ENCODE data around the gene LLGL2. TPM values are rescaled to one million over a fixed set of nuclear protein-coding genes. Genes with fewer than 3 reads are reported as not detected.

Gene LLGL2
- polyA plus RNA-seq, 3 donors: 45.9 to 103 (median 60.8) TPM

DNA sequence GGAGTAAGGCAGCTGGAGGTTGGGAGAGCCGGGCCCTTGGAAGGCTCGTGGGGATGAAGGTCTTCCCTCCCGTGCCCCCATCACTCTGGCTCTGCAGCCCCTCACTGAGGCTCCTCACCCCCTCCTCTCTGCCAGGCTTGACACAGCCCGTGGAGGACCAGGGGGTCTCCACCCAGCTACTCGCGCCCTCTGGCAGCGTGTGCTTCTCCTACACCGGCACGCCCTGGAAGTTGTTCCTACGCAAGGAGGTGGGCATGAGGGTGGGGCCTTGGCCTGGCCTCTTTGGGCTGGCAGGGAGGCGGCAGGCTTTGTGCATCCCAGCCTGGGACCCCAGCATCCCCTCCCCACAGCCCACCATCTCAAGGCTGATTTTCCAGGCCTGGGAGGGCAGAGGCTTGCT is 92.2 kb downstream of the LLGL2 start:
- no peak for DNase-seq (ENCODE audit: extremely low read depth in 1 of 11, low read depth in 9 of 11, low spot score in 4 of 11)

DNA sequence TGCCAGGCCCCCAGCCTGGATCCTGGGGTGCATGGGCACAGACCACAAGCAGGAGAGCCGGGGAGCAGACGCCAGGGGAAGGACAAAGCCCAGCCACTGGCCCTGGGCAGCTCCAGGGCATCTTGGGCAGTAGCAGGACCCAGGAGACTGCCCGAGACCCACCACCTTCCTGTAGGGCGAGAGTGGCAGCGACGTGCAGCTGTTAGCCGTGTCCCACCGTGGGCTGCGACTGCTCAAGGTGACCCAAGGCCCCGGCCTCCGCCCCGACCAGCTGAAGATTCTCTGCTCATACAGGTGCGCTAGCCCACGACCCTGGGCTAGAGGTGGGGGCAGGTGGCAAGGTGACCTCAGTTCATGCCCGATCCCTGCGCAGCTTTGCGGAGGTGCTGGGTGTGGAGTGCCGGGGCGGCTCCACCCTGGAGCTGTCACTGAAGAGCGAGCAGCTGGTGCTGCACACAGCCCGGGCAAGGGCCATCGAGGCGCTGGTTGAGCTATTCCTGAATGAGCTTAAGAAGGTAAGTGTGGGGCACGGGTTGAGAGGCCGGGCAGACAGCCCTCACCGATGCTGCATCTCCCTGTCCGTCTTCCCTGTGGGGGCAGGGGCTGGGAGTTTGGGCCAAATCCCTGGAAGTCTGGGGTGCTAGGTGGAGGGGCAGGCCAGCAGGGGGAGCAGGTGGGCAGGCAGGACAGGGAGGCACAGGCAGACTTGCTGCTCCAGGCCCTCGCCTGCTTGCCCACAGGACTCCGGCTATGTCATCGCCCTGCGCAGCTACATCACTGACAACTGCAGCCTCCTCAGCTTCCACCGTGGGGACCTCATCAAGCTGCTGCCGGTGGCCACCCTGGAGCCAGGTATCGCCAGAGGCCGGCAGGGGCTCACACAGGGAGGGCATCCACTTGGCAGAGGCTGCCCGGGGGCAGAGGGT is 94.3 kb downstream of the LLGL2 start:
- no peak for DNase-seq (ENCODE audit: extremely low read depth in 1 of 11, low read depth in 9 of 11, low spot score in 4 of 11)

DNA sequence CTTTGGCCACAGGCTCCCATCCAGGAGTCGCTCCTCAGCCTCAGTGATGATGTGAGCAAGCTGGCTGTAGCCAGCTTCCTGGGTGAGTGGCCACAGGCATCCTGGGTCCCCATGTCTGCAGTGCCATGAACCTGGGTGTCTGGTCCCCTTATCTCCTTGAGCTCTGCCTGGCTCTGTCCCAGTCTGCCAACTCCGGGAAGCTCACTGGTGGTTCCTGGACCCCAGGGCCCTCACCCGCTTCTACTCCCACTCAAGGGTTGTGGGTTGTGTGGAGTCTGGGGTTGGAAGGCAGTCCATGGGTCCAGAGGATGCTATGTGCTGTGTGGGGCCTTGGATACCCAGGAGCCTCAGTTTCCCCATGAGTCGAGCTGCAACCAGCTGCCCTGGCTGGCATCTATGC is 96.0 kb downstream of the LLGL2 start:
- no peak for DNase-seq (ENCODE audit: extremely low read depth in 1 of 11, low read depth in 9 of 11, low spot score in 4 of 11)

DNA sequence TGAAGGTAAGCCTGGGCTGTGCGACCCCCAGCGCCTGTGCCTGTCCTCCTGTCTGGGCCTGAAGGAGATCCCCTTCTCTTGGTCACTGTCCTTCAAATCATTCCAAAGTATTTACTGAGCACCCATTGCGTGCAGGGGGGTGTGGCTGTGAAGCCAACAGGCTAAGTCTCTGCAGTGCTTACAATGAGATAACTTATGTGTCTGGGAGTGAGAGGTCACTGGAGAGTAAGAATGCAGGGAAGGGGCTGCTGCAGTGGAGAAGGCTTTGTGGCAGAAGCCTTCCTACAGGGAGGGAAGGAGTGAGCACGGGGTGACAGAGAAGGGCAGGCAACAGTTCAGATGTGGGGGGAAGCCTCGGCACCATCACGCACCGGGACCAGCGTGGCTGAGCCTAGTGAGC is 96.6 kb downstream of the LLGL2 start:
- no peak for DNase-seq (ENCODE audit: extremely low read depth in 1 of 11, low read depth in 9 of 11, low spot score in 4 of 11)

DNA sequence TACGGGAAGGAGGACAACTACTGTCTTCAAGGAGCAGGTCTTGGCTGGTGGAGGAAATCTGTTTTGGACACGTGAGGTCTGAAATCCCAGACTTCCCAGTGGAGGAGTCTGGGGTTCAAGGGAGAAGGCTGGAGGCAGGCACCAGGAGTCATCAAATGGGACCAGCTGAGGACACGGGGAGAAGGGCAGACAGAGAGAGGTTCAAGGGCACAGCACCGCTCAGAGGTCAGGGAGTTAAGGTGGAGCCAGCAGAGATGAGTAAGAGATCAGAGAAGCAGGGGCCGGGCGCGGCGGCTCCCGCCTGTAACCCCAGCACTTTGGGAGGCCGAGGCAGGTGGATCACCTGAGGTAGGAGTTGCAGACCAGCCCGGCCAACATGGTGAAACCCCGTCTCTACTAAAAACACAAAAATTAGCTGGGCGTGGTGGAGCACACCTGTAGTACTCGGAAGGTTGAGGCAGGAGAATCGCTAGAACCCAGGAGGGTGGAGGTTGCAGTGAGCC is 97.3 kb downstream of the LLGL2 start:
- no peak for DNase-seq (ENCODE audit: extremely low read depth in 1 of 11, low read depth in 9 of 11, low spot score in 4 of 11)

DNA sequence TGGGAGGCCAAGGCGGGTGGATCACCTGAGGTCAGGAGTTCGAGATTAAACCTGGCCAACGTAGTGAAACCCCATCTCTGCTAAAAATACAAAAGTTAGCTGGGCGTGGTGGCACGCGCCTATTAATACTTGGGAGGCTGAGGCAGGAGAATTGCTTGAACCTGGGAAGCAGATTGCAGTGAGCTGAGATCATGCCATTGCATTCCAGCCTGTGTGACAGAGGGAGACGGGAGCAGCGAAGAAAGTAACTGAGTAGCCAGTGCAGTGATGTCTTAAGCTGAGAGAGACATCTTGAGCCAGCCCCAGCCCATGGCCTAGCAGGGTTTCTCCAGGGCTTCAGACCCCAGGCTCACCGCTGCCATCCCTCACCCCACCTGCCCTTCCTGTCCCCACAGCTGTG is 97.9 kb downstream of the LLGL2 start:
- no peak for DNase-seq (ENCODE audit: extremely low read depth in 1 of 11, low read depth in 9 of 11, low spot score in 4 of 11)

DNA sequence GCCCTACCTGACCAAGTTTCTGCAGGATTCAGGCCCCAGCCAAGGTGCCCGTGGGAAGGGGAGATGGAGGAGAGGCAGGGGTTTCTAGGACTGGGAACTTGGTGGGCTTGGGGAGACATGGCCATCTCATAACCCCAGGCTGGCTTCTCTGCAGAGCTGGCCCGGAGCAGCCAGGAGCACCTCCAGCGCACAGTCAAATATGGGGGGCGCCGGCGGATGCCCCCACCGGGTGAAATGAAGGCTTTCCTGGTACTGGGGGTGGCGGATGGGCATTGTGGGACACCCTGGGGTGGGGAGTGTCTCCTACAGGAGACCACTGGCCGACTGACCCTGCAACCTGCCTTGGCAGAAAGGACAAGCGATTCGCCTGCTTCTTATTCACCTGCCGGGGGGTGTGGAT is 98.5 kb downstream of the LLGL2 start:
- DNase-seq (ENCODE audit: extremely low read depth in 1 of 11, low read depth in 9 of 11, low spot score in 4 of 11): no peak

Other genes with a start within 250 kb of the LLGL2 start
- 1 to 10 TPM; 7.1 to 8.7 (median 8.7) TPM for gene SLC25A19, start 236.3 kb upstream of the LLGL2 start, polyA plus RNA-seq (ENCODE audit: insufficient read length in 3 of 3)
- gene GRB2, start 120.0 kb upstream of the LLGL2 start, polyA plus RNA-seq (ENCODE audit: insufficient read length in 3 of 3): 100 to 1,000 TPM in 2 of 3 donors, 10 to 100 TPM in 1; 94.8 to 103 (median 102) TPM
- gene TMEM94, start 69.1 kb upstream of the LLGL2 start, polyA plus RNA-seq (ENCODE audit: insufficient read length in 3 of 3): 100 to 1,000 TPM in 1 of 3 donors, 10 to 100 TPM in 2; 91.6 to 101 (median 96.7) TPM
- 10 to 100 TPM; 24.1 to 32.7 (median 28.3) TPM for gene CASKIN2, start 10.2 kb upstream of the LLGL2 start, polyA plus RNA-seq (ENCODE audit: insufficient read length in 3 of 3)
- 10 to 100 TPM; 46.8 to 55.0 (median 47.2) TPM for gene TSEN54, start 9.2 kb upstream of the LLGL2 start, polyA plus RNA-seq (ENCODE audit: insufficient read length in 3 of 3)
- 100 to 1,000 TPM; 123 to 286 (median 163) TPM for gene MYO15B, start 62.1 kb downstream of the LLGL2 start, polyA plus RNA-seq (ENCODE audit: insufficient read length in 3 of 3)
- 10 to 100 TPM in 1 of 3 donors, 1 to 10 TPM in 2; 5.6 to 13.3 (median 5.7) TPM for gene SMIM5, start 107.7 kb downstream of the LLGL2 start, polyA plus RNA-seq (ENCODE audit: insufficient read length in 3 of 3)
- 10 to 100 TPM; 34.6 to 52.3 (median 44.1) TPM for gene RECQL5, start 141.5 kb downstream of the LLGL2 start, polyA plus RNA-seq (ENCODE audit: insufficient read length in 3 of 3)
- 10 to 100 TPM; 87.6 to 96.1 (median 94.4) TPM for gene SAP30BP, start 141.6 kb downstream of the LLGL2 start, polyA plus RNA-seq (ENCODE audit: insufficient read length in 3 of 3)
- gene ITGB4, start 195.8 kb downstream of the LLGL2 start, polyA plus RNA-seq (ENCODE audit: insufficient read length in 3 of 3): 10 to 100 TPM in 2 of 3 donors, 1 to 10 TPM in 1; 9.9 to 14.7 (median 11.1) TPM
- gene GALK1, start 239.5 kb downstream of the LLGL2 start, polyA plus RNA-seq (ENCODE audit: insufficient read length in 3 of 3): 10 to 100 TPM; 19.7 to 37.6 (median 32.9) TPM